Measurements from ENCODE around the gene NRG3. TPM values are rescaled to one million over a fixed set of nuclear protein-coding genes. Genes with fewer than 3 reads are reported as not detected.

NRG3 gene
- total RNA-seq, 4 donors from 2014 or later: 0.54 TPM; not detected in 3

DNA sequence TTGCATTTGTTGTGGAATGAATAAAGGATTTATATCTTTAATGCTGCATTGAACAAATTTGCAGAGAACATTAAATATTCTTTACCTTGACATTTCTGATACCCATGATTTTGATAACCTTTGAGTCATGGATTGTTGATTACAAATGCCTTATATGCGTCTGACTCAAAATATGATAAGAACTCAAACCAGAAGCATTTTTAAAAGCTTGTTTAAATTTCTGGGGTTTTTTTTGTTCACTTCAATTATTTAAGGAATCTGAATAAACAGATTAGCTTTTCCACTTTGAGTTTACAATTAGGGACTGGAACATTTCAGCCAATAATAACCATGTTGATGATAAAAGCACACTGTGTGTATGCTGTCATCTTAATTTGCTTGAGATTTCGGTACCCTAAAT lies 253.5 kb downstream of the NRG3 start:
- no peaks in the 10 kb centered on the region for H3K4me1 ChIP-seq
- TF ChIP-seq POLR2A (IDR thresholded peaks at IDR 0.05) (no peak), POLR2AphosphoS5 (IDR thresholded peaks at IDR 0.05) (no peak)
- TF ChIP-seq, protein P1, sequence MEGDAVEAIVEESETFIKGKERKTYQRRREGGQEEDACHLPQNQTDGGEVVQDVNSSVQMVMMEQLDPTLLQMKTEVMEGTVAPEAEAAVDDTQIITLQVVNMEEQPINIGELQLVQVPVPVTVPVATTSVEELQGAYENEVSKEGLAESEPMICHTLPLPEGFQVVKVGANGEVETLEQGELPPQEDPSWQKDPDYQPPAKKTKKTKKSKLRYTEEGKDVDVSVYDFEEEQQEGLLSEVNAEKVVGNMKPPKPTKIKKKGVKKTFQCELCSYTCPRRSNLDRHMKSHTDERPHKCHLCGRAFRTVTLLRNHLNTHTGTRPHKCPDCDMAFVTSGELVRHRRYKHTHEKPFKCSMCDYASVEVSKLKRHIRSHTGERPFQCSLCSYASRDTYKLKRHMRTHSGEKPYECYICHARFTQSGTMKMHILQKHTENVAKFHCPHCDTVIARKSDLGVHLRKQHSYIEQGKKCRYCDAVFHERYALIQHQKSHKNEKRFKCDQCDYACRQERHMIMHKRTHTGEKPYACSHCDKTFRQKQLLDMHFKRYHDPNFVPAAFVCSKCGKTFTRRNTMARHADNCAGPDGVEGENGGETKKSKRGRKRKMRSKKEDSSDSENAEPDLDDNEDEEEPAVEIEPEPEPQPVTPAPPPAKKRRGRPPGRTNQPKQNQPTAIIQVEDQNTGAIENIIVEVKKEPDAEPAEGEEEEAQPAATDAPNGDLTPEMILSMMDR (IDR thresholded peaks at IDR 0.05): no peak
- no peaks in the 10 kb centered on the region for H3K27me3 ChIP-seq
- H3K4me3 ChIP-seq: no peak overlapping the region
- no peak for ATAC-seq
- H3K27ac ChIP-seq: no peak overlapping the region
- peaks cover 0 to 12% (median 0%) of the 10 kb centered on the region in 3 donors for H3K9me3 ChIP-seq
- WGBS, 2 donors (ENCODE audit: low coverage in 1 of 2): 37 to 72% methylated on average over 2 of the region's 2 CpGs
- no peaks in the 10 kb centered on the region for H3K36me3 ChIP-seq

DNA sequence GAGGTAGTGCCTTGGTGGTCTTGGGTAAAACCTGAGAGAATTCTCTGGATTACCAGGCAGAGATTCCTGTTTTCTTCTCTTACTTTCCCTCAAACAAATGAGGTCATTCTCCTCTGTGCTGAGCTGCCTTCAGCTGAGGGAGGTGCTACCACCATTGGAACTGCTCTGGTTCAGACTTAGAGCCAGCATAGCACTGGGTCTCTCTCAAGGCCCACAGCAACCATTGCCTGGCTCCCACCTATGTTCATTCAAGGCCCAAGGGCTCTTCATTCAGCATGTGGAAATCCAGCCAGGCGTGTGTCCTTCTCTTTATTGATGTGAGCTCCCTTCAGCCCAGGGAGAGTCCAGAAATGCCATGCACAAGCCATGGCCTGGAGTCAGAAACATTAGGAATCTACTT lies 261.1 kb downstream of the NRG3 start:
- TF ChIP-seq POLR2A (IDR thresholded peaks at IDR 0.05) (no peak), EP300 (IDR thresholded peaks at IDR 0.05) (no peak), POLR2AphosphoS5 (IDR thresholded peaks at IDR 0.05) (no peak)
- TF ChIP-seq, protein P1 (IDR thresholded peaks at IDR 0.05): no peak
- H3K4me3 ChIP-seq: no peak overlapping the region
- H3K9me3 ChIP-seq: peaks cover 0 to 9% (median 0%) of the 10 kb centered on the region in 3 donors
- no peaks in the 10 kb centered on the region for H3K4me1 ChIP-seq
- WGBS, 2 donors (ENCODE audit: low coverage in 1 of 2): 40% methylated on average over 1 of the region's 1 CpG; no CpG with 5 or more reads in 1 of the 2 donors
- no peak for ATAC-seq
- no peaks in the 10 kb centered on the region for H3K27me3 ChIP-seq
- no peaks in the 10 kb centered on the region for H3K36me3 ChIP-seq
- no peak overlapping the region for H3K27ac ChIP-seq

DNA sequence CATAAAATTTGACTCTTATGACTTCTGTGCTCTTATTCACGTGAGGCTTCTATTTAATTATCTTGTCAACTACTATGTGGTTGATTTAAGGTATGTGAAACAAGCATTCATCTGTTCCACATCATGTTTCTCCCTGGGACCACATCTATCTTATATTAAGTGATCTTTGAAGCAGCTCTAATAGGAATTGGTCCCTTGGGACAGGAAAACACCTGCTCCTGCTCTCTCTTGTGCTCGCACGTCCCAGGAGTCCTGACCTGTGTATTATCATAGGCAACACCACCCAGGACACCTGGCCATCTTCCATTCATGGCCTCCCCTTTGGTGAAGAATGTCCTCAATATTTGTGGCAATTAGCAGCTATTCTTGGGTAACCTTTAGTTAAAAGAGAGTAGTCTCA lies 269.2 kb downstream of the NRG3 start:
- TF ChIP-seq POLR2A (IDR thresholded peaks at IDR 0.05) (no peak), EP300 (IDR thresholded peaks at IDR 0.05) (no peak), POLR2AphosphoS5 (IDR thresholded peaks at IDR 0.05) (no peak)
- TF ChIP-seq, protein P1 (IDR thresholded peaks at IDR 0.05): no peak
- no peak for ATAC-seq
- no peak overlapping the region for H3K27ac ChIP-seq
- H3K36me3 ChIP-seq: no peaks in the 10 kb centered on the region
- H3K9me3 ChIP-seq: no peaks in the 10 kb centered on the region
- no peak overlapping the region for H3K4me3 ChIP-seq
- no peaks in the 10 kb centered on the region for H3K4me1 ChIP-seq
- WGBS, 2 donors (ENCODE audit: low coverage in 1 of 2): 50 to 57% methylated on average over 3 of the region's 3 CpGs
- no peaks in the 10 kb centered on the region for H3K27me3 ChIP-seq

DNA sequence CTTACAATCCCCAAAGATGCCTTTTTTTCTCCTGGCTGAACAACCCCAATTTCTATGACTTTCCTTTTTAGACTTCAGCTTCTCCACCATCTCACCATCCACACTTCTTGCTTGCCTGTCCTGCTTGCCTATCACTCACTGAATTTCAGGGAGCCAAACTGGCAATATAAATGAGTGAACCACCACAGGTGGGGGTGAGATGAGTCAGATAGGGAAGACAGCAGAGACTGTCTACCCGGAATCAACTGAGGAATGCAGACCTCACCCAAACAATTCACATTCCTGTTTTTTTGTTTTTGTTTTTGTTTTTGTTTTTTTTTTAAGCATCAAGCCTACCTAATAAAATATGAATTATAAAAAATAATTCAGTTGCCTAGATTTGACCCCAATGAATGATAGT lies 273.8 kb downstream of the NRG3 start:
- no peaks in the 10 kb centered on the region for H3K4me1 ChIP-seq
- no peaks in the 10 kb centered on the region for H3K27me3 ChIP-seq
- no peak for ATAC-seq
- no peak overlapping the region for H3K27ac ChIP-seq
- H3K9me3 ChIP-seq: no peaks in the 10 kb centered on the region
- WGBS, 2 donors (ENCODE audit: low coverage in 1 of 2): 0 to 70% methylated on average over 1 of the region's 1 CpG
- no peak overlapping the region for H3K4me3 ChIP-seq
- H3K36me3 ChIP-seq: no peaks in the 10 kb centered on the region
- TF ChIP-seq POLR2A (IDR thresholded peaks at IDR 0.05): no peak

DNA sequence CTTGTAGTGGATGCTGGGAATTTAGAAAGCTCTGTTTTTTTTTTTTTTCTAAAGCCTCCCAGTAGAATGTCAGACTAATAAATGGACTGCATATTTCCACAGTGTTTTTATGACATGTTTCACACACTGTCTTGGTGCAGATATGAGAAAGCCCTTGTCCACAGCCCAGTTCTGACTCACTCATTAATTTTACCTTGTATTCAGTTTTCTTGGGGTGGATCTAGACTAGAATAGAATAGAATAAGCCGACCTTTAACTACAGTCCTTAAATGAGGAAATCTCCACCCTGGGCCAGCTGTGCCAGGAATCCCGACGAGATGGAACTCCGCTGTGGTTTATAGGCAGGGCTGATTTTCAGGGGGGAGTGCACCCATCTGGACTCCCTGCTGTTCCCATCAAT lies 274.7 kb downstream of the NRG3 start:
- no peak for ATAC-seq
- 0% methylated on average over 2 of the region's 4 CpGs; no CpG with 5 or more reads in 1 of the 2 donors for WGBS, 2 donors (ENCODE audit: low coverage in 1 of 2)
- TF ChIP-seq, protein P1 (IDR thresholded peaks at IDR 0.05): no peak
- TF ChIP-seq POLR2AphosphoS5 (IDR thresholded peaks at IDR 0.05): no peak
- no peak for TF ChIP-seq POLR2A (IDR thresholded peaks at IDR 0.05)
- no peak for TF ChIP-seq EP300 (IDR thresholded peaks at IDR 0.05)
- H3K9me3 ChIP-seq: no peaks in the 10 kb centered on the region
- H3K27me3 ChIP-seq: no peaks in the 10 kb centered on the region
- no peaks in the 10 kb centered on the region for H3K4me1 ChIP-seq
- H3K27ac ChIP-seq: no peak overlapping the region
- H3K4me3 ChIP-seq: no peak overlapping the region
- no peaks in the 10 kb centered on the region for H3K36me3 ChIP-seq

Measured in gastroesophageal sphincter (tissue), 4 donors.